ENCODE data around the gene STRIP2.

DNA sequence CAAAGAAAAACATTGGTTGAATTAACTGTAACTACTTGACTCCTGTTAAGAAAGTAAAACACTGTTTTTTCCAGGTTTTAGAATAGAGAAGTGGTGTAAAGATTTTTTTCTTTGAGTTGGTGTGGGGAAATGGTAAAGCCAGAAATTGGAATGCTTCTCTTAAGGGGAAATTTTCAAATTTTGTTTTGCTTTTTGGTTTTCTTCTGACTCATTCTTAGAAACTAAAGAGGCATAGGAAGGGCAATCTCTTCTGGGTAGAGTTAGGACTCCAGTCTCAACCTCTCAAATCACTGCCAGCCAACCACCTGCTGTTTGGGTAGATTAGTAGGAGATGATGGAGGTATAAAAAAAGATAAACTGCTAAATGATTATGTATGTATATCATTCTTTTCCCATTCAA is 47.7 kb upstream of the STRIP2 start:
- TF ChIP-seq NFIC (IDR thresholded peaks at IDR 0.05) (no peak), TEAD4 (IDR thresholded peaks at IDR 0.05) (no peak), EP300 (IDR thresholded peaks at IDR 0.05; ENCODE audit: borderline replicate concordance) (no peak), RAD21 (IDR thresholded peaks at IDR 0.05; ENCODE audit: low read depth) (no peak), YY1 (IDR thresholded peaks at IDR 0.05; ENCODE audit: low read depth) (no peak), CEBPB (IDR thresholded peaks at IDR 0.05) (no peak), TAF1 (IDR thresholded peaks at IDR 0.05; ENCODE audit: low read depth) (no peak), FOXM1 (IDR thresholded peaks at IDR 0.05; ENCODE audit: borderline replicate concordance, low read depth) (no peak), ZBTB7A (IDR thresholded peaks at IDR 0.05; ENCODE audit: low read depth) (no peak), EGR1 (IDR thresholded peaks at IDR 0.05) (no peak)
- TF ChIP-seq, protein P1, sequence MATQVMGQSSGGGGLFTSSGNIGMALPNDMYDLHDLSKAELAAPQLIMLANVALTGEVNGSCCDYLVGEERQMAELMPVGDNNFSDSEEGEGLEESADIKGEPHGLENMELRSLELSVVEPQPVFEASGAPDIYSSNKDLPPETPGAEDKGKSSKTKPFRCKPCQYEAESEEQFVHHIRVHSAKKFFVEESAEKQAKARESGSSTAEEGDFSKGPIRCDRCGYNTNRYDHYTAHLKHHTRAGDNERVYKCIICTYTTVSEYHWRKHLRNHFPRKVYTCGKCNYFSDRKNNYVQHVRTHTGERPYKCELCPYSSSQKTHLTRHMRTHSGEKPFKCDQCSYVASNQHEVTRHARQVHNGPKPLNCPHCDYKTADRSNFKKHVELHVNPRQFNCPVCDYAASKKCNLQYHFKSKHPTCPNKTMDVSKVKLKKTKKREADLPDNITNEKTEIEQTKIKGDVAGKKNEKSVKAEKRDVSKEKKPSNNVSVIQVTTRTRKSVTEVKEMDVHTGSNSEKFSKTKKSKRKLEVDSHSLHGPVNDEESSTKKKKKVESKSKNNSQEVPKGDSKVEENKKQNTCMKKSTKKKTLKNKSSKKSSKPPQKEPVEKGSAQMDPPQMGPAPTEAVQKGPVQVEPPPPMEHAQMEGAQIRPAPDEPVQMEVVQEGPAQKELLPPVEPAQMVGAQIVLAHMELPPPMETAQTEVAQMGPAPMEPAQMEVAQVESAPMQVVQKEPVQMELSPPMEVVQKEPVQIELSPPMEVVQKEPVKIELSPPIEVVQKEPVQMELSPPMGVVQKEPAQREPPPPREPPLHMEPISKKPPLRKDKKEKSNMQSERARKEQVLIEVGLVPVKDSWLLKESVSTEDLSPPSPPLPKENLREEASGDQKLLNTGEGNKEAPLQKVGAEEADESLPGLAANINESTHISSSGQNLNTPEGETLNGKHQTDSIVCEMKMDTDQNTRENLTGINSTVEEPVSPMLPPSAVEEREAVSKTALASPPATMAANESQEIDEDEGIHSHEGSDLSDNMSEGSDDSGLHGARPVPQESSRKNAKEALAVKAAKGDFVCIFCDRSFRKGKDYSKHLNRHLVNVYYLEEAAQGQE (IDR thresholded peaks at IDR 0.05; ENCODE audit: low read depth): no peak

All from Ishikawa (cell line).